ENCODE results near the gene CBX4.

DNA sequence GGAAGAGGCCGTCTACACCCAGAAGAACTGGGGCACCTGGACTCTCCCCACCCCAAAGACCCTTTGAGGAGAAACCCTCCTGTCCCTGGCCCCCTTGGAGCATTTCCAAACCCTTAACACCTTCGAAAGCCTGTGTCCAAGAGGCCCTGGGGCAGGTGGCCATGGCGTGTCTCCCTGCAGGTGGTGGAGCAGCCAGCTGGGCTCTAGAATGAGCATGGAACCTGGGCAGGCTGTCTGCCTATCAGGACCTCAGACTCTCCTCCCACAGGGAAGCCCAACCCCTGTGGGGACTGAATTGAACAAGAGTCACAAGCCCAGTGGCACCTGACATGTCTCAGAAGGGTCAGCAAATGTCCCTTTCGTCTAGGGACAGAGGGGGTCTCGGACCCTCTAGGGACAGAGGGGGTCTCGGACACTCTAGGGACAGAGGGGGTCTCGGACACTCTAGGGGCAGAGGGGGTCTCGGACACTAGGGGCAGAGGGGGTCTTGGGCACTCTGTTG lies 8.4 kb downstream of the CBX4 start:
- no peak for TF ChIP-seq CTCF (IDR thresholded peaks at IDR 0.05; ENCODE audit: low read length)
- TF ChIP-seq EZH2 (optimal IDR thresholded peaks at IDR 0.05; ENCODE audit: low read depth, low read length): no peak
- TF ChIP-seq EZH2phosphoT487 (IDR thresholded peaks at IDR 0.05; ENCODE audit: low read length): no peak
